NCI-H146 treated with DMSO at 0.1 percent for 48 hours (cell line): ENCODE results near the gene SPTLC3.

Experiments
- DNase-seq: peaks from one replicate; lab custom pipeline; 2025; ENCODE audit not compliant: unreplicated experiment; lab: John Stamatoyannopoulos, UW

SPTLC3 gene

DNA sequence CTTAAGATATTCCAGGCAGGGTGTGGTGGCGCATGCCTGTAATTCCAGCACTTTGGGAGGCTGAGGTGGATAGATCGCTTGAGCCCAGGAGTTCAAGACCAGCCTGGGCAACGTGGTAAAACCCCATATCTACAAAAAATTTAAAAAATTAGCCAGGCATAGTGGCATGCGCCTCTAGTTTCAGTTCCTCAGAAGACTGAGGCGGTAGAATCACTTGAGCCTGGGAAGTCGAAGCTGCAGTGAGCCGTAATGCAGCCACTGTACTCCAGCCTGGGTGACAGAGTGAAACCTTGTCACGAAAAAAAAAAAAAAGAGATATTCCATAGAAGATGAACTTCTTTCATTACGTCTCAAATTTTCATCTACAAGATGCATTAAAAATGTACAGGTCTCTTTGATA lies 165.6 kb downstream of the SPTLC3 start:
- no peak for DNase-seq

DNA sequence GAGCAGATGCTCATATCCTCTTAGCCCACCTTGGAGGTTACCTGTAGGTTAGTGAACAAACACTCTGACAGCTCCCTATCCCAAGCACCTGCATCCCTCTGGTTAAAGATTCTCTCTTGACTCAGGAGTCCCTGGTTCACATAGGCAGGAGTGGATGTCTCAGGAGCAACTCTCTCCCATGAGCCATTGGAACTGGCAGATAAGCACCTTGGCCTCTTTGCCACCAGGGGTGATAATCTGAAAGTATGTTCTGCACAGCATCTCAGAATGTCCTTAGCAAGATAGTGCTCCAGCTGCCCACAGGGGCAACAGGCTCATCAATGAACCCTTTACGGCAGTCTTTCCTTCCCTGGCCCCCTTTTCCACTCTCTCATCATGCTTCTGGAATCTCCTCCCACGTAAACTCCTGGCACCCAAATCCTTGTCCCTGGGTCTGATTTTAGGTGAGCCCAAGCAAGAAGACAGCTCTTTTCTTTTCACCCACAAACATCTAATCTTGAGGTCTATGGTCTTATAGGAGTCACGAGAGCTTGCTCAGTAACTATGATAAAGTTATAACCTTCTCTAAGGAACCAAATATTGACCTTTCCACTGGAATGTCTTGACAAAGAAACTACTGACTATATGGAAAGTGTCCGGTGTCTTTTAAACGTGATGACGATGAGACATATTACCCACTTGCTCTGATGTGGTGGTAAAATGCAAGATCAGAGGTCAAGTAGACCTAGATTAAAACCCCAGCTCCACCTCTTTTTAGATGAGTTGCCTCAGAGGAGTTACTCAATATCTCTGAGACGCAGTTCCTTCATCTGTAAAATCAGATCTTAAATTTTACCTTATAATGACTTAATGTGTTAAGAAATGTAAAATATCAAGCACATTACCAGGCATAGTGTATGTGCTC lies 172.5 kb downstream of the SPTLC3 start:
- DNase-seq = no peak

DNA sequence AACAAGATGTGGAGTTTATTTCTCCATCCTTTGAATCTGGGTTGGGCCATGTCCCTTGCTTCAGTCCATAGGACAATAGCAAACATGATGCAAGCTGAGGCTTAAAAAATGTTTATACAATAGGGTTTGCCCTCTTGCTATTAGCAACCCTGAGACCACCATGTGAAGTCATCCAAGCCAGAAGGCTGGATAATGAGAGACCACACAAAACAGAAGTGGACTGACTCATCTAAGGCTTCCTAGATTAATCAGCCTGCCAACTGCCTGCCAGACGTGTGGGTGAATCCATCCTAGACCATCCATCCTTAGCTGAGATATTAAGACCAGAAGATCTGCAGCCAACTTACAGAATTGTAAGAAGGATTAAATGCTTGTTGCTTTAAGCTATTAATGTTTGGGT lies 174.2 kb downstream of the SPTLC3 start:
- DNase-seq = no peak

DNA sequence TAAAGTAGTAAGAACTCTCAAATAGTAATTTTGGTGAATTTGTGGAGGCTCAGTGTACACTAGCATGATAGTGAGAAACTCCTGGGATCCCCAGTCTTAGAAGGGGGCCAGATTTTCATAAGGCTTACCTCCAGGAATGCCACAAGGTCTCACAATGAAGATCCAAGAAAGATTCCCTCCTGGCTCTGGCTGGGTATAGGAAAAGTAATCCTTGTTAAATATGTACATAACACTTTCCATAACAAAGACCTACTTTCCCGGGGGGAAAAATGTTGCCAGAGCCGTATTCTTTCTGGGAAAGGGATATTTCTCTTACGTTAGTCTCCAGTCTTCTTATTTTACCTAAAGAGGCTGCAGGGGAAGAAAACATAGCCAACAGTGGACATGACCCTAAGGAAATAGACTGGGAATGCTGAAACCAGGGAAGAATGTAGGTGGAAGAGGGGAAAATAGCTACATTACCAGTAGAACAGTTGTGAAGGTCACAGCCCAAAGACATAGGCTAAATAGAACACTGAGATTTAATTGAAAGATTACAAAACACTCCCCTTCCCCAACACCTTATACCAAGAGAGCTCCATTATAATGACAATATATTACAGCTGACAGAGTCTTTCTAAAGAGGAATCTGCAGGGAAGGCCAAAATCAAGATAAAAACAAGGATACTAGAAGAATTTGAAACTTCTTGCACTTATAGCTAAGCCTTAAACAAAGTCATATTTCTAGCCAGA lies 177.4 kb downstream of the SPTLC3 start:
- no peak for DNase-seq

DNA sequence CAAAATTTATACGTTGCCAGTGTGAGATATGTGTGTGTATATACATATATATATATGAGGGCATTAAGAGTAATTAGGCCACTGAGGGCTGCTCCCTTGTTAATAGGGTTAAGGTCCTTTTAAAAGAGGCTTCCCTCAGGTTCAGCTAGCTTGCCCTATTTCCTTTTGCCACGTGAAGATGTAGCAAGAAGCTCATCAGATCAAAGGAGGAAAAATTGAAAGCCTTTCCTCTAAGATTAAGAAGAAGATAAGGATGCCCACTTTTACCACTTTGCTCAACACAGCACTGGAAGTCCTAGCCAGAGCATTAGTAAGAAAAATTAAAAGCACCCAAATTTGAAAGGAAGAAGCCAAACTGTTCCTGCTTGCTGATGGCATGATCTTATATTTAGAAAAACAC lies 179.1 kb downstream of the SPTLC3 start:
- DNase-seq = no peak

DNA sequence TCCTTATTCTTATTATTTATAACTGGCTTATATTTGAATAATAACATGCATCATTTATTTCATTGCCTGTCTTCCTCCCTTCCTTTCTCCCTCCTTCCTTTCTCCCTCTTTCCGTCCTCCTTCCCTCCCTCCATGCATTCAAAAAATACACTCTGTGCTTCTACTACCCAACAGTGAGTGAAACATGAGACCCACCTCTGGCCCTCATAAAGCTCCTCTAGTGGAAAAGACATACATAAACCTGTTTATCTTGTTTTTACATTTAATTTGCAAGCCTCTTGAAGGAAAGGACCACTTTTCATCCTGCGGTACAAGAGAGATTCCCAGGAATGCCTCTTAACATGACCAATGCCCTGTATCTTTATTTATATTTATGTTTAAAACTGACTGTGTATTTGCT lies 190.5 kb downstream of the SPTLC3 start:
- no peak for DNase-seq

DNA sequence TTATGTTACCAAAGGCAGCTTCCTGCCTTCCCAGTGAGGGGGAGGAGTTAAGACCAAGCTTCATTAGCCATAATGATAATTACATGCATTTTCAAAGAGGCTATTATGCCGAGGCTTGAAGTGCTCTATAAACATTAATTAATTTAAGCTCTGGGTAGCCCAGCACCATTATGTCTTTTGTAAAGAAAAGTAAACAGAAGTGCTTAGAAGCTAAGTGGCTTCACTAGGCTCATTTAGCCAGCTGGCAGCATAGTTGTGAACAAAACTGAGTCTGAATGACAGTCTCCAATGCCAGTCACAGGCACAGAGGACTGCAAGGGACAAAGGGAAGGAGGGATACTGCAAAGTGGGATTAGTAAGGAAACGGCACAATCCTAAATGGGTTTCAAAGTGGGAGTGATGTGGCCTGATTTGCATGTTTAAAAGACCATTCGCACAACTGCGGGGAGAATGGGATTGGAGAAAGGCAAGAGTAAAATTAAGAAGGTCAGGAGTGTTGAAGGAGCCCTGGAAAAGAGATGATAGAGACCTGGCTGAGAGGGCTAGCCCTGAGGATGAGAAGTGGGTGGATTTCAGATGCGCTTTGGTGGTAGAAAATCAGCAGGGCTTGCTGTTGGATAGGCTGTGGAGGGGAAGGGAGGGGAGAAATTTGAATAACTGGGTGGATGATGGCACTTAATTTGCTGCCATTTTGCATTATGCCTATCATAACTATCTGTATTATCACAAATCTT lies 192.2 kb downstream of the SPTLC3 start:
- DNase-seq = peak; percentile 93

DNA sequence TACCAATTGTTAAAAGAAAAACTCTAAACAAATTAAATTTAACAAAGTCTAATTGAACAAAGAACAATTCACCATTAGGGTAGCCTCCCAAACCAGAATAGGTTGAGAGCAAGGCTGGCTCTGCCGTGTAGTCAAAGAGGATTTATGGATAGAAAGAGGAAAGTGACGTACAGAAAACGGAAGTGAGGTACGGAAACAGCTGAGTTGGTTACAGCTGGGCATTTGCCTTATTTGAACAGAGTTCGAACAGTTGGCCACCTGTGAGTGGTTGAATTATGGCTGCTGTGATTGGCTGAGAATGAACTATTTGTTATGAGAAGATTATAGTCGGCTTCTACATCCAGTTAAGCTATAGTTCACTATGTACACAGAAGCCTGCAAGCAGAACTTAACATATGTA lies 193.8 kb downstream of the SPTLC3 start:
- no peak for DNase-seq

DNA sequence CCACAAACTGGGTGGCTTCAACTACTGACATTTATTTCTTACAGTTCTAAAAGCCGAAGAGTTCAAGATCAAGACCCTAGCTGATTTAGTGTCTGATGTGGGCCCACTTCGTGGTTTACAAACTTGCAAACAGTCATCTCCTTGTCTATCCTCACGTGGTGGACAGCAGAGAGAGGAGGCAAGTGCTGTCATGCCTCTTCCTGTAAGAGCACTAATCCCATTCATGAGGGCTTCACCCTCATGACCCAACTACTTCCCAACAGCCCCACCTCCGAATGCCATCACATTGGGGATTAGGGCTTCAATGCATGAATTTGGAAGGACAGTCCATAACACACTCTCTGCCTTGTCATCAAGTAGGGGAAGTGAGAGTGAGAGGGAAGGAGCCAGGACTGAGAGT lies 196.7 kb downstream of the SPTLC3 start:
- DNase-seq = no peak

DNA sequence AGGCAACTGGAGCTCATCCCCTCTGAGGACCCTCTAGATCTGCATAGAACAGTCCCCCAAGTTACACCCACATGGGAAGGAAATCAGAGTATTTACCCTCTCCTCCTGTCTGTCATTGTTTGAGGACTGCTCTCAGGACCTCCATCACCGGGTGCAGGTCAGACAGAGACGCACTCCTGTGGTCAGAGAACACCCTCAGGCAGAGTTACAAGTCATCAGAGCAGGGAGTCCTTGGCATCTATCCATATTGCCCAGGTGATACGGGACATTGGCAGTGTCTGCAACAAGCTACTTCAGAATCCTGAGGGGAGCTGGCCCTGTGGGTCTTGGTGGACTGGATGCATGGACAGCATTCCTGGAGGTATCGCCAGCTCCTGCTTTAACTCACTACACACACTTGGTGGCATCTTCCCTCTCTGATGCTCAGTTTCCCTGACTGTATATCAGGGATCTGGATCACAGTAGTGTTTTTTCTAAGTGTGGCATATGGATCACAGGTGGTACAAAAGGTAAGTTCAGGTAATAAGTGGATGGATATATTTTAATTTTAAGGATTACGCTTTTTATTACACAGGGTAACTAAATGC lies 197.2 kb downstream of the SPTLC3 start:
- no peak for DNase-seq

DNA sequence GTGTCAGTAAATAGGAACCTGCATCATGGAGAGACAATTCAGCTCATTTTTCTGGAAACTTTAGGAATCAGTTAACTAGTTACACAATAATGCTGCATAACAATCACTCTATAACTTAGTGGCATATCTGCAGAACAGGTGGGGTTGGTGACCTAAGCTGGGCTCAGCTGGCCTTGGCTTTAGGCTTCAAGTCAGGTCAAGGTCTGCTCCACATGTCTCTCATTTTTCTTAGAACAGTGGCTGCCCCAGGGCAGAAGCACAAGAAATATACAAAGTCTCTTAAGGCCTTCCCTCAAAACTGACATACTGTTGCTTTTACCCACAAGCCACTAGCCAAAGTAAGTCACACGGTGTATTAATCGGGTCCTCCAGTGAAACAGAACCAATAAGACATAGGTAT lies 198.2 kb downstream of the SPTLC3 start:
- no peak for DNase-seq

DNA sequence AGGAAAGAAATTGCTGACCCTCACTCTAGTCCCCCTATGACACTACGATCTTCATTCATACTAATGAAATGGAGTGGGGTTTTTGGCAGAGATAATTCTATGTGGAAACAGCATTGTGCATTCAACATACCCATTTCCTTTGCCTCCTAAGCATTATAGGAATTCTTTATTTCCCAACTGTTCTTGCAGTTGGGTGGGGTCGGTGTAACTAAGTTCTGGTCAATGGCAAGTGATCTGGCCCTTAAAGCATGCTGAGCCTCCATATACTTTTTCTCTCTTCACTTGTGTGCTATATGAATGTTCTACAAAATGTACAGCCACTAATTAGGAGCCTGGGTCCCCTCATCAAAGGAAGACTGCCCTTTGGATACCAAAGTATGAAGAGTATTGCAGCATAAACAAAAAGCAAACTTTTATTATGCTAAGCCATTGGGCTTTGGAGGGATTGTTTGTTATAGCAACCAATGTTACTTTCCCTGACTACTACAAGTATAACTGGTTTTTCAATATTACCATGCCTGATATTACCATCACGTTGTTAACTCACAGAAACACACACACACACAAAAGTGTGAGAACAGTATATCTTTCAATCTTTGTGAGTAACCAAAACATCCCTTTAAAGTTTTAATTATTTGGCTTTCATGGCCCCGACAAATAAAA lies 203.3 kb downstream of the SPTLC3 start:
- no peak for DNase-seq

DNA sequence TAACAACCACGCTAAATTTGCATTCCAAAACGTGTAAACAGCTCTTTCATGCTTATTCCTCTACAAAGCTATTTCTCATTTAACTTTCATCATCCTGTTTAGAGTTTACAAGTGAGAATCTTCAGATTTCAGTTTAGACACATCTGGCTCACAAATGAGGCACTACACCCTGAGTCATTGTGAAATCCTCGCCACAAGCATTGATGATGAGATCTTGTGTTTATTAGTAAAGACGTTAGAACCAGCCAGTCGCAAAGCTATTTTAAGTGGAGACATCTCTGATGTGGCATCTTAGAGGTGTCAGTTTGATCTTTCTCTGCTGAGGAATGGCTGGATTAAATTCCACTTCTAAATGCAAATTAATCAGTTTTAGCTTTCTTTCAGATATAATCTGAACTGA lies 204.0 kb downstream of the SPTLC3 start:
- no peak for DNase-seq

DNA sequence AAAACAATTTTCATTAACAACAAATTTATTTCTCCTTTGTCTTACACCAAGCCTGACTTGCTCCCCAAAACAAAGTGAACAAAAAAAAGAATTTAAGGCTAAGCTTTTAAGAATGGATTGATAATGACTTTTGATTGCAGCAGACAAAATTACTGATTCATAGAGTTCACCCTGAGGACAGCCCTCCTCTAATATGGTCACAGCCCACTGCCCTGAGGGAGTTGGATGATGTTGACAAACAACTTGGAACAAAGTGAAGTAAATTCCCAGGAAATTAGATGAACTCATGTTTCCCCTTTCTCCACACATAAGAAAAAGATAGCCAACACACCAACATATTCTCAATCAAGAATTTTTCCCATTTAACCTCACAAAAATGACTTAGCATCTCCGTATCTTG lies 204.6 kb downstream of the SPTLC3 start:
- DNase-seq = no peak

DNA sequence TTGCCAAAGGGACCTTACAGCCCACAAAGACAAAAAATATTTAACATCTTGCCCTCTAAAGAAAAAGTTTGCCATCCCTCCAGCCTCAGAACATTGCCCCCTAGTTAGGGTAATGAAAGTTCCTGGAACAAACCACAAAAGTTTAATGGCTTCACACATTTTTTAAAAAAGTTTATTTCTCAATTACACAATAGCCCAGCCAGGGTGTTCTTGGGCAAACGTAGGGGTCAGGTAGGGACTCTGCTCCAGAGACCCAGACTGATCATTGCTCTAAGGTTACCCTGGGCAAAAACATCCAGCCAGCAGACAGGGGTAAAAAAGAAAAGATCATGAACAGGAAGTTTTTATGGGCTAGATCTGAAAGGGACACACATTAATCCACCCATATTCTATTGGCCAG lies 207.8 kb downstream of the SPTLC3 start:
- no peak for DNase-seq
